Panc1 (cell line): Measurements from ENCODE around the gene SH3GLB1. TPM values are rescaled to one million over a fixed set of nuclear protein-coding genes. Genes with fewer than 3 reads are reported as not detected.

Experiments used
- ATAC-seq: fragments of 200-7000 bp; cut with Tn5 transposase; 2 replicates; pipeline ENCODE4 v1.9.1; 2020; ENCODE audit warnings: mild to moderate bottlenecking, moderate library complexity
- BruUV-seq: library from RNA; stranded (reverse); fragments of 400-500 nt; replicated peaks from 2 replicates; lab custom pipeline; 2021; lab: Mats Ljungman, UMichigan
- CTCF ChIA-PET: fragments of 300-600 bp; sonication (Branson Sonifier 250); formaldehyde crosslinking; loops from one replicate; lab custom pipeline; 2022; ENCODE audit warnings: antibody characterized with exemption; lab: Charles Lee
- POLR2A ChIA-PET: fragments of 300-600 bp; sonication (Branson Sonifier 250); formaldehyde crosslinking; loops from one replicate; lab custom pipeline; 2022; ENCODE audit warnings: antibody characterized with exemption; lab: Charles Lee
- DNase-seq: peaks from one replicate; pipeline ENCODE4 v3.0.0-alpha.2; 2010; ENCODE audit warnings: low read depth, low spot score
- H3K27ac ChIP-seq: 2 replicates; pipeline ENCODE4 v1.5.1; 2011; ENCODE audit warnings: mild to moderate bottlenecking, low read length, inconsistent platforms
- H3K27me3 ChIP-seq: fragments of 200-500 bp; sonication (Bioruptor generic); 2 replicates; pipeline ENCODE4 v1.6.0; 2014; ENCODE audit warnings: low read length, inconsistent platforms; ENCODE audit not compliant: control insufficient read depth, insufficient read depth
- H3K36me3 ChIP-seq: fragments of 200-500 bp; sonication (Bioruptor generic); 2 replicates; pipeline ENCODE4 v1.5.1; 2014; ENCODE audit warnings: inconsistent platforms, mild to moderate bottlenecking, low read length, moderate library complexity; ENCODE audit not compliant: control insufficient read depth, insufficient read depth
- H3K4me1 ChIP-seq: 2 replicates; pipeline ENCODE4 v1.5.1; 2011; ENCODE audit warnings: inconsistent platforms, mild to moderate bottlenecking, low read length, moderate library complexity; ENCODE audit not compliant: control insufficient read depth, insufficient read depth
- H3K4me3 ChIP-seq, 2 experiments: 2 replicates each; pipeline ENCODE4 v1.5.1; 2011 to 2012; ENCODE audit warnings: low read depth in 2 of 2, low read length in 2 of 2, mild to moderate bottlenecking in 2 of 2, inconsistent platforms in 1 of 2, moderate library complexity in 1 of 2
- H3K9me3 ChIP-seq: fragments of 200-500 bp; sonication (Bioruptor generic); 2 replicates; pipeline ENCODE4 v1.5.1; 2014; ENCODE audit warnings: low read depth, mild to moderate bottlenecking, inconsistent platforms, low read length, moderate library complexity; ENCODE audit not compliant: control insufficient read depth, insufficient read depth
- CTCF ChIP-seq: fragments of 450-650 bp; IDR thresholded peaks from 2 replicates; pipeline ENCODE4 v1.5.1; 2017; ENCODE audit warnings: mild to moderate bottlenecking
- POLR2AphosphoS5 ChIP-seq: IDR thresholded peaks from 2 replicates; pipeline ENCODE4 v1.6.1; 2012; ENCODE audit warnings: mild to moderate bottlenecking, low read depth, low read length, moderate library complexity
- REST ChIP-seq, 2 experiments: IDR thresholded peaks; 2 replicates each; pipeline ENCODE4 v1.6.1; 2011 to 2012; ENCODE audit warnings: low read depth in 2 of 2, control low read depth in 1 of 2, low read length in 1 of 2, mild to moderate bottlenecking in 1 of 2, moderate library complexity in 1 of 2; ENCODE audit not compliant: insufficient read depth in 1 of 2
- SIN3A ChIP-seq: IDR thresholded peaks from 2 replicates; pipeline ENCODE4 v1.6.1; 2012; ENCODE audit warnings: low read depth, mild to moderate bottlenecking, low read length, moderate library complexity, borderline replicate concordance; ENCODE audit not compliant: insufficient read depth
- TCF7L2 ChIP-seq: IDR thresholded peaks from 2 replicates; pipeline ENCODE4 v1.6.1; 2011; ENCODE audit warnings: mild to moderate bottlenecking, low read depth, low read length, inconsistent platforms
- in situ Hi-C: cut with HindIII; loops from 2 replicates; pipeline ENCODE4 v1.10.0; 2016; ENCODE audit warnings: low sequenced_read_pairs, low pct_unique_long_range_greater_than_20kb
- intact Hi-C: fragments of 100-400 bp; cut with micrococcal nuclease; formaldehyde crosslinking; loops from one replicate; pipeline ENCODE4 v1.10.0; 2022; ENCODE audit not compliant: unreplicated experiment
- total RNA-seq: library from RNA; stranded (reverse); gene quantifications from one replicate; pipeline ENCODE4 v1.2.1, GENCODE V29; 2021; ENCODE audit not compliant: unreplicated experiment

SH3GLB1 gene
- total RNA-seq, 1 experiment from 2014 or later, result 94.3 TPM

GRCh38 chr1:86750076-86750475 is 45.7 kb downstream of the SH3GLB1 start:
- DNase-seq, result no peak
- TF ChIP-seq CTCF, result no peak
- no peak for TF ChIP-seq SIN3A
- no peak for TF ChIP-seq TCF7L2
- no peak for TF ChIP-seq REST (IDR thresholded peaks at IDR 0.05; ENCODE audit: insufficient read depth in 1 of 2, low read depth in 2 of 2, low read length in 1 of 2)
- no peak for TF ChIP-seq POLR2AphosphoS5
- ATAC-seq, result no peak
- Histone ChIP-seq H3K27ac (no peak overlapping the region), H3K4me1 (no peaks in the 10 kb centered on the region), H3K4me3 (no peak overlapping the region), H3K36me3 (no peaks in the 10 kb centered on the region; the same call in 1 of the 2 replicates), H3K27me3 (peaks cover 19% of the 10 kb centered on the region), H3K9me3 (no peaks in the 10 kb centered on the region)
- ChIA-PET CTCF (interaction anchor here (0.5 kb wide), 1 partner anchor 136 kb away, joined by 3 read pairs; no protein-coding TSS in a partner anchor), POLR2A (no interaction called here)
- intact Hi-C loops (no loop called here), in situ Hi-C loops (no loop called here)
- no TSS peak for BruUV-seq

DNA sequence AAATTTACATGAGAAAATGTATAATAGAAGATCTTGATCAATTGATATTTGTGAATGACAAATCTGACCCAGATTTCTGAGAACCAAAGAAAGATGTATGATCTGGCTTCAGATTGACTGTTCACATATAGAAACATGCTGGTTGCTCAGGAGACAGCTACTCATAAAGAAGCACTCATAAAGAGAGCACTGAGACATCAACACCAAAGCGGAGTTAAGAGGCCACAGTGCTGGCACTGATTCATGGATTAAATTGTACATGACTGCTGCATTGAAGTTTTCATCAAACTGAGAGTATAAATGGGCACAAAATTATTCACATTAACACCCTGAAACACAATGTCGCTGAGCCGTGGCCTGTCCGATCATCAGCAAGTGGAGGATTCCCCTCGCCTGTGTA is 46.2 kb downstream of the SH3GLB1 start:
- in situ Hi-C loops, result no loop called here
- BruUV-seq, result no TSS peak

More for the DNA sequence above, 46.2 kb downstream of the SH3GLB1 start:
- CTCF ChIA-PET, result no interaction called here
- H3K27ac ChIP-seq, result no peak overlapping the region
- no peaks in the 10 kb centered on the region for H3K9me3 ChIP-seq
- H3K4me3 ChIP-seq, result no peak overlapping the region
- no peak for ATAC-seq
- intact Hi-C loops, result no loop called here
- H3K36me3 ChIP-seq, result no peaks in the 10 kb centered on the region
- peaks cover 19% of the 10 kb centered on the region for H3K27me3 ChIP-seq
- DNase-seq, result no peak
- no peaks in the 10 kb centered on the region for H3K4me1 ChIP-seq
- no peak for TF ChIP-seq CTCF
- POLR2A ChIA-PET, result no interaction called here
